Left lobe of liver (tissue), 2 donors: ENCODE measurements around the gene POU3F1. TPM values are rescaled to one million over a fixed set of nuclear protein-coding genes. Genes with fewer than 3 reads are reported as not detected.

Experiments
- ATAC-seq: fragments of 200-7000 bp; cut with Tn5 transposase; one replicate; pipeline ENCODE4 v1.9.1; 2020; ENCODE audit warnings: mild to moderate bottlenecking, moderate library complexity
- DNase-seq: peaks from one replicate; pipeline ENCODE4 v3.0.0-alpha.2; 2020; ENCODE audit warnings: low spot score
- total RNA-seq: library from RNA; stranded (reverse); gene quantifications from one replicate; pipeline ENCODE4 v1.2.1, GENCODE V29; 2021
- donor health status: DM: no; HTN: no; CAD: no; lungs with moderate emphysema.
- donor health status: DM: no; HTN: yes; CAD: no.

The POU3F1 gene
- total RNA-seq, 1 donor from 2014 or later, result 0.08 TPM

GRCh38 chr1:38006008-38006828 is 40.4 kb downstream of the POU3F1 start:
- ATAC-seq, result no peak
- no peak for DNase-seq

GRCh38 chr1:38005195-38006007 is 41.2 kb downstream of the POU3F1 start, which contains the start of gene FHL3:
FHL3 (minus strand) TSS chr1:38005514; CDS start chr1:37999412, 6,102 bp downstream.
- ATAC-seq, result peak; percentile 85

GRCh38 chr1:38004284-38005108 is 42.1 kb downstream of the POU3F1 start:
- ATAC-seq (no peak), DNase-seq (no peak)

More at GRCh38 chr1:38005195-38006007, 41.2 kb downstream of the POU3F1 start, which contains the start of gene FHL3:
- DNase-seq, result no peak

GRCh38 chr1:38003261-38004250 is 43.0 kb downstream of the POU3F1 start:
- ATAC-seq (no peak), DNase-seq (no peak)

DNA sequence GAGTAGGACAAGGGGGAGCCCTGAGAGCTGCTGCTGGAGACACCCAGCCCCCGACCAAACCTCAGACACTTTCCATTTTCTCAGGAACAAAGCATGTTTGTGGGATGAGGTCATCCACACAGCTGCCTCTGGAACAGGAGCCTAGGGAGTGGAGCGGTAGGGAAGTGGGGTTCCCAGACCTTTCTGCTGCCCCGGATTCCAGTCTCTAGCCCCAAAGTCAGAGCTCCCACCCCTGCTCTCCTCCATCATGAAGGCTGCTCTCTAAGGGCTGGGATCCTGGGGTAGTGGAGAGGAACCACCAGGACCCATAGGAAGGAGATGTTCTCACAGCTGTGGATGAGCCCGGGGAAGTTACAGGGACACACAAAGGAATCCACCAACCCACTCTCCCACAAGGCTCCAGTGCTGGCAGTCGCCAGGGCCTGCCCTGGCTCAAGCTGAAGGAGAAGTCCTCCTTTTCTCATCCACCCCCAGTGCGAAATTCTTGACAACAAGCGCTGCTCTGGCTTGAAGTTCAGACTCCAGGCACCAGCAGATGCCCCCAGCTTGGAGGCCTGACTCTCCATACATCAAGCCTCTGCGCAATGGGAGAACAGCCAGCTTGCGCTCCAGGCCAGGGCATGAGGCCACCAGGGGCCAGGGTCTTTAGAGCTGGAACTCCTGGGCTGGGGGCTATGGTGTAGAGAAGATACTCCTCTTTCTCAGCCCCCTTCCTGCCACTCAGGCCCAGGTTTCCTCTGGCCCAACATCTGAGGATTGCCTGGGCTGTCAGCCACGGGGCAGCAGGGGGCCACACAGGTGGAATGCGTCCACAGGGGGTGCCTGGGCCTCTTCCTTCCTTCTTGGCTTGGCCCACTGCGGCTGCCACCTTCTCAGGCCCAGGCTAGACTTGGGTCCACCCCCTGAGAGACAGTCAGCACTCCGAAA is 45.8 kb downstream of the POU3F1 start:
- no peak for DNase-seq
- ATAC-seq, result no peak

DNA sequence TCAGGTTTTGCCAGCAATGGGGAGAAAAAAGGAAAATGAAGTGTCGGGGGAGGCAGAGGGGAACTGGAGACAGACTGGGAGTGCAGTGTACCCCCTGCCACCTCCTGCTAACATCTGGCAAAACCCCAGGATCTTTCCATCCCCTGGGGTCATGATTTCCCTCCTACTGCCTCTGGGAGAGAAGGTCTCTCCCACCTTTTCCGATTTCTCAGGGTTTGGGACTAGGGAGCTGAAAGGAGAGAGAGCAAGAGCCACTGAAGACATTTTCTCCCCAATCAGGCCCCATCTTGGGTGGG is 46.4 kb downstream of the POU3F1 start:
- no peak for ATAC-seq
- DNase-seq, result no peak

- DNase-seq, result no peak
- ATAC-seq, result peak; percentile 52
Observed at GRCh38 chr1:37999430-38000232, 47.0 kb downstream of the POU3F1 start.

GRCh38 chr1:37998913-37999429 is 47.6 kb downstream of the POU3F1 start:
- DNase-seq (no peak), ATAC-seq (no peak)

DNA sequence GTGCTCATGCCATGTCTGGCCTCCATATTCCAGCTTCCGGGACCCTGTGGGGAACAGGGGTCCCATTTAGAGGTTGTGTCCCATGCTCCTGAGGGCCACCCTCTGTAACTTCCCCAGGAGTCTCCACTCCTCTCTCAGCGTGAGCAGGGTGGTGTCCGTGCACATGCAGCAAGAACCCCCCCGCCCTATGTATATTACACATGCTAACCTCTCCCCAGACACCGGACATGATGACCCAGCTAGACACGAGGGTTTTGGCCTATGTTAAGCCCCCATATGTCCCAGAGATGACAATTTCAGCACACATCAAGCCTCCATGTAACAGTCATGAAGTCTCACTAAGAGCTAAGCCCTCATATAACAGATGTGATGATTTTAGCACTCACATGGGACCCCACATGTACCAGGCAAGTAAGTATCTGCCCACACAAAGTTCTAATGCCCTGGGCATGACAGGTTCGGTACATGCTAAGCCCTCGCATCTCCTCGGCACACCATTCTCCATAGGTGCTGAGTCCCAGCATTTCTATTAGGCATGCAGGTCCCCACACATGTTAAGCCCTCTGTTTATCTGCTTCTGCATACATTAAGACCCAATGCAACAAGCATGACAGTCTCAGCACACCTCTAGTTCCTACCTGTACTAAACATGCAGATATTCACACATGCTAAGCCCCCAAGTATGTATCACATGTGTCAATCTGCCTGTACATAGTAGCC is 48.3 kb downstream of the POU3F1 start:
- no peak for ATAC-seq

DNA sequence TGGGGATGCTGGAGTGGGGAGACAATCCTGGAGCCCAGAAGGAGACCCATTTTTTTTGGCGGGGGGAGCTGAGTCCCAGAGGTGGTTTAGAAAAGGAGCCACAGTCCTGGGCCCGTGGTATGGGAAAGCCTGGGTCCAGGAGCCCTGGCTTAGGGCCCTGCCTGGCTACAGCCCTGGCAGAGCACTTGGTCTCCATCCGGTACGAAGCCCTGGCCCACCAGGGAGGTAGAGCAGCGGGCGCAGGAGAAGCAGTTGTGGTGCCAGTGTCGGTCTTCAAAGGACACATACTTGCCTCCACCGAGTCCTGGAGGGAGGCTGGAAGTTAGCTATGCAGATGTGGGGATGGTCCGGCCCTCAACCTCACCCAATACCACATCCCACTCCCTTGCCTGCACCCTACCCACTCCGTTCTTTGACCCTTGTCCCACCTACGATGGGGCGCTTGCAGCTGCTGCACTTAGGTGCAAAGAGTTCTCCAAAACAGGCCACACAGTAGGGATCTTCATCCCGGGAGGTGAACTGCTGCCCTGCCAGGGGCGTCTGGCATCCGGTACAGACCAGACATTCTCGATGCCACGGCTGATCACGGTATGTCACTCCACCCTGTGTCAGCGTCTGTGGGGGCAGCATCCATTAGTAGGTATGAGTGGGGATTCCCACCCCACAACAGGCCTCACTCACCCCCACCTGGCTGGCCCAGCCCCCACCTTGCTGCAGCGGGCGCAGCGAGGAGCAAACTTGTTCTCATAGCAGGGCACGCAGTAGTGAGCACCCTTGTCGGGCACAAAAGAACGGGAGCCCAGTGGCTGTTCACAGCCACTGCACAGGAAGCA is 49.1 kb downstream of the POU3F1 start:
- ATAC-seq, result no peak

More for the DNA sequence above, 48.3 kb downstream of the POU3F1 start:
- DNase-seq, result no peak

DNA sequence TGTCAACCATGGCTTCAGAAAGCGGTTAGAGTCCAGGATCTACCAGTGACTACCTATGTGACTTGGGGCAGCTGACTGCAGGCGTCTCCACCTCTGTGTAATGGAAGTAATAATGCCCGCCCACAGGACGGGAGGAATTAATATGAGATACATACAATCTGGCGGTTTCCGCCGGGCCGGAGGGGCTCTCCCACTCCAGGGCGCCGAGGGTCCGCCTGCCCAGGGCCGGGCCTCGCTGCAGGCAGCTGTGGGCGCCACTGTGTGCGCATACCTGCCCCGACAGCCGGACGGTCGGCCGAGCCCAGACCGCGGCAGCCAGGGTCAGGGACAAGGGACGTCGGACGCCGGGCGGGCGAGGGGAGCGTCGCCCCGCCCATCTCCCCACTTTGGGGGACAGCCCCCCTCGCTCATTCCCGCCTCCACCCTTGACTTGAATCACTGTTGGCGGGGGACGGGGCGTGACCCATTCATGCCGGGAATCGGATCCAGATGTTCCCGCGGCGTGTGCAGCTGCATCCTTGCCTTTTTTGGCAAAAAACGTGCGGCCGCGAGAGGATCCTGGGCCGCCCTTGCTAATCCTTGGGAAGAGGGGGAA is 50.7 kb downstream of the POU3F1 start:
- DNase-seq, result no peak
- ATAC-seq, result peak; percentile 38

More for the DNA sequence above, 49.1 kb downstream of the POU3F1 start:
- no peak for DNase-seq

GRCh38 chr1:37994886-37995566 is 51.6 kb downstream of the POU3F1 start:
- no peak for DNase-seq

More at GRCh38 chr1:37994886-37995566, 51.6 kb downstream of the POU3F1 start:
- no peak for ATAC-seq
